Hematopoietic multipotent progenitor cell treated with erythropoietin and hydrocortisone succinate and interleukin-3 and kit ligand, for 17 days (in vitro differentiated cells): ENCODE results near the gene PHLDA2.

Experiments used
- DNase-seq: peaks from one replicate; pipeline ENCODE4 v3.0.0-alpha.2; 2015; ENCODE audit warnings: low spot score

PHLDA2 gene

GRCh38 chr11:2881076-2881980 lies 47.9 kb downstream of the PHLDA2 start:
- DNase-seq, result no peak

DNA sequence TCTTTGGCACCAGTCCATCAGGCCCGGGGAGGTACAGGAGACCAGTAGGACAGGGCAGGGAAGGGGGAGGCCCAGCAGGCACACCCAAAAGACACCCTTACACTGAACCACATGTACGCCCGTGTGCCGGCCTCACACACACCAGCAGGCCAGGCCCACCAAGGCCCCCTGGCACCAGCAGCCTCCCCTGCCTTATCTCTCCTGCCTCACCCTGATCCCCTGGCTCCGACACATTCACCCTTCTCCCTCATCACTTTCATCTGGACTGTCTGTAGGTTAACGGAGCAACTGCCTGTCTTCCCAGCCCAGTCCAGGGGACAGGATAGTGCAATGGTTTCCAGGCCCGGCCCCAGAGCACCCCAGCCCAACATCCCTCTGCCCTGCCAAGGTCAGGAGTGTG lies 48.6 kb downstream of the PHLDA2 start:
- no peak for DNase-seq

- DNase-seq, result no peak
Observed at GRCh38 chr11:2878782-2879181, 50.4 kb downstream of the PHLDA2 start.
